ENCODE results near the gene EDEM1. TPM values are rescaled to one million over a fixed set of nuclear protein-coding genes. Genes with fewer than 3 reads are reported as not detected.

Gene EDEM1
- total RNA-seq, 1 experiment from 2014 or later, result 68.8 TPM

- no peak for DNase-seq
- Histone ChIP-seq H3K4me3 (ENCODE audit: low read length) (no peak overlapping the region), H3K4me1 (ENCODE audit: low read length) (peaks cover 56% of the 10 kb centered on the region), H3K36me3 (ENCODE audit: insufficient read depth, low read length) (peaks cover 47% of the 10 kb centered on the region), H3K9me2 (replicated peaks; ENCODE audit: insufficient read depth, low read length) (no peaks in the 10 kb centered on the region), H3K4me2 (ENCODE audit: low read depth, low read length, poor library complexity, severe bottlenecking) (no peak overlapping the region), H3K27me3 (ENCODE audit: low read length) (no peaks in the 10 kb centered on the region), H2AFZ (ENCODE audit: low read length) (no peak overlapping the region), H3K27ac (ENCODE audit: low read length) (peak overlapping the region; percentile 88), H3K79me2 (ENCODE audit: low read length) (peaks cover 84% of the 10 kb centered on the region), H3K9ac (ENCODE audit: low read length) (peak overlapping the region; percentile 42), H4K20me1 (ENCODE audit: insufficient read depth, low read depth, low read length) (0 out of 2 replicates have a peak, but pooled peaks cover 2% of the 10 kb centered on the region), H3K9me3 (ENCODE audit: low read length) (no peaks in the 10 kb centered on the region)
These were observed 9.5 kb downstream of the EDEM1 start for GRCh38 chr3:5197022-5197421.

GRCh38 chr3:5197470-5198312 lies 10.2 kb downstream of the EDEM1 start:
- Histone ChIP-seq H3K79me2 (ENCODE audit: low read length) (peaks cover 81% of the 10 kb centered on the region), H3K4me2 (ENCODE audit: low read depth, low read length, poor library complexity, severe bottlenecking) (no peak overlapping the region), H3K36me3 (ENCODE audit: insufficient read depth, low read length) (peaks cover 50% of the 10 kb centered on the region)

DNA sequence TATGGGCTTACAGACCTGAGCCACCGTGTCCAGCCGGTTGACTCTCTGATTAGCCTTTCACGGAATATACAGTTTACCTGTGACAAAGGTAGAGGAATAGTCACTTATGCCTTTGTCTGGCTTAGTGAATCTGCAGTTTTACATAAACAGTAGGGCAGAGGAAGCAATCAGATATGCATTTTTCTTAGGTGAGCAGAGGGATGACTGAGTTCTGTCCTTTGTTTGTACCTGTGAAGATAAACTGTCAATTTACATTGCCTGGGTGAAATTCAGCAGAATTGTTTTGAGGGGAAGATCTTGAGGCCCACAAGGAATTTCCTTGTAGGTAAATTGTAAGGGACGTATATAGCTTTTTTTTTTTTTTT lies 10.8 kb downstream of the EDEM1 start:
- H3K4me2 ChIP-seq (ENCODE audit: low read depth, low read length, poor library complexity, severe bottlenecking), result no peak overlapping the region
- H3K27me3 ChIP-seq (ENCODE audit: low read length), result no peaks in the 10 kb centered on the region
- no peak for DNase-seq
- H3K27ac ChIP-seq (ENCODE audit: low read length), result peak overlapping the region; percentile 88; the same call in 1 of the 2 replicates
- peaks cover 56% of the 10 kb centered on the region for H3K36me3 ChIP-seq (ENCODE audit: insufficient read depth, low read length)
- no peaks in the 10 kb centered on the region for H3K9me2 ChIP-seq (replicated peaks; ENCODE audit: insufficient read depth, low read length)
- H4K20me1 ChIP-seq (ENCODE audit: insufficient read depth, low read depth, low read length), result no peaks in the 10 kb centered on the region
- H2AFZ ChIP-seq (ENCODE audit: low read length), result no peak overlapping the region
- peaks cover 44% of the 10 kb centered on the region for H3K4me1 ChIP-seq (ENCODE audit: low read length)
- H3K4me3 ChIP-seq (ENCODE audit: low read length), result no peak overlapping the region
- H3K9me3 ChIP-seq (ENCODE audit: low read length), result no peaks in the 10 kb centered on the region
- peaks cover 80% of the 10 kb centered on the region for H3K79me2 ChIP-seq (ENCODE audit: low read length)
- no peak overlapping the region; the same call in 1 of the 2 replicates for H3K9ac ChIP-seq (ENCODE audit: low read length)

More at GRCh38 chr3:5197470-5198312, 10.2 kb downstream of the EDEM1 start:
- H3K27me3 ChIP-seq (ENCODE audit: low read length), result no peaks in the 10 kb centered on the region
- no peaks in the 10 kb centered on the region for H3K9me2 ChIP-seq (replicated peaks; ENCODE audit: insufficient read depth, low read length)
- no peak for DNase-seq
- H3K27ac ChIP-seq (ENCODE audit: low read length), result peak overlapping the region; percentile 88
- H3K9me3 ChIP-seq (ENCODE audit: low read length), result no peaks in the 10 kb centered on the region
- H4K20me1 ChIP-seq (ENCODE audit: insufficient read depth, low read depth, low read length), result no peaks in the 10 kb centered on the region
- H2AFZ ChIP-seq (ENCODE audit: low read length), result no peak overlapping the region
- peak overlapping the region; percentile 42 for H3K9ac ChIP-seq (ENCODE audit: low read length)
- H3K4me3 ChIP-seq (ENCODE audit: low read length), result no peak overlapping the region
- peaks cover 49% of the 10 kb centered on the region for H3K4me1 ChIP-seq (ENCODE audit: low read length)

DNA sequence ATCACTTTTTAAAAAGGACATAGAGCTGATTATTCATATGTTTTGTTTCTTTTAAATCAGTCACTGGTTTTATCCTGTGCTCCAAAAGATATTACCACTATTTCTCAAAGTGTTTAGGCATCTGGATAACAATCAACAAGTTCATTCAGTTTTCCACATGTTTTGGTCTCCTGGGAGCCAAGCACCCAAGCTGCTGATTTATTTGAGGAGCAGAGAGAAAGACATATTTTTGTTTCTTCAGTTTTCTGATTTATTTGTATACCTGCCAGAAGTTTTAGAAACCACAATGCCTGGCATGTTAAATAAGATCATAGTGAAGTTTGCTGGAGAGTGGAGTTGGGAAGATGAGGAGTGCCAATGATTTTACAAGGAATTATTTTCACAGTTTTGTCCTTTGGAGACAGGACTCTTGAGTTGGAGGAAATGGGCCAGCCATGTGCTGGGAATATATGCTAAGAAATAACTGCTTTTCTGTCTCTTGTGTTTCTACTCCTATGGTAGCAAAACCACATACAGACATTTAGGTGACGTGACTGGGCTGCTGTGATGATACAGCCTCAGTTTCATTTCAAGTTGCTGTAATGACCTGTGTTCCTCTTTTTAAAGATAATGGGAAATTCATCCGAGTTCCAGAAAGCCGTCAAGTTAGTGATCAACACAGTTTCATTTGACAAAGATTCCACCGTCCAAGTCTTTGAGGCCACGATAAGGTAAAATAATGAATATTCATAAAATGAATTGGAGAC lies 11.7 kb downstream of the EDEM1 start:
- H4K20me1 ChIP-seq (ENCODE audit: insufficient read depth, low read depth, low read length), result no peaks in the 10 kb centered on the region
- peak overlapping the region; percentile 19; the same call in 1 of the 2 replicates for H3K27ac ChIP-seq (ENCODE audit: low read length)
- H3K9ac ChIP-seq (ENCODE audit: low read length), result no peak overlapping the region
- peaks cover 74% of the 10 kb centered on the region for H3K79me2 ChIP-seq (ENCODE audit: low read length)
- H3K9me3 ChIP-seq (ENCODE audit: low read length), result no peaks in the 10 kb centered on the region
- no peaks in the 10 kb centered on the region for H3K27me3 ChIP-seq (ENCODE audit: low read length)
- DNase-seq, result no peak
- H3K4me1 ChIP-seq (ENCODE audit: low read length), result peaks cover 40% of the 10 kb centered on the region
- H3K36me3 ChIP-seq (ENCODE audit: insufficient read depth, low read length), result peaks cover 62% of the 10 kb centered on the region
- H3K4me2 ChIP-seq (ENCODE audit: low read depth, low read length, poor library complexity, severe bottlenecking), result no peak overlapping the region
- H3K9me2 ChIP-seq (replicated peaks; ENCODE audit: insufficient read depth, low read length), result no peaks in the 10 kb centered on the region
- no peak overlapping the region for H3K4me3 ChIP-seq (ENCODE audit: low read length)
- no peak overlapping the region for H2AFZ ChIP-seq (ENCODE audit: low read length)

- Histone ChIP-seq H3K4me1 (ENCODE audit: low read length) (peaks cover 21% of the 10 kb centered on the region), H3K9me2 (replicated peaks; ENCODE audit: insufficient read depth, low read length) (no peaks in the 10 kb centered on the region), H3K9me3 (ENCODE audit: low read length) (no peaks in the 10 kb centered on the region), H3K79me2 (ENCODE audit: low read length) (peaks cover 53% of the 10 kb centered on the region), H2AFZ (ENCODE audit: low read length) (no peak overlapping the region), H4K20me1 (ENCODE audit: insufficient read depth, low read depth, low read length) (no peaks in the 10 kb centered on the region), H3K4me2 (ENCODE audit: low read depth, low read length, poor library complexity, severe bottlenecking) (no peak overlapping the region), H3K9ac (ENCODE audit: low read length) (no peak overlapping the region), H3K4me3 (ENCODE audit: low read length) (no peak overlapping the region), H3K27ac (ENCODE audit: low read length) (no peak overlapping the region), H3K36me3 (ENCODE audit: insufficient read depth, low read length) (peaks cover 68% of the 10 kb centered on the region), H3K27me3 (ENCODE audit: low read length) (no peaks in the 10 kb centered on the region)
- DNase-seq, result no peak
These were observed 14.0 kb downstream of the EDEM1 start for GRCh38 chr3:5201536-5201935.

- Histone ChIP-seq H4K20me1 (ENCODE audit: insufficient read depth, low read depth, low read length) (no peaks in the 10 kb centered on the region), H3K36me3 (ENCODE audit: insufficient read depth, low read length) (peaks cover 68% of the 10 kb centered on the region), H3K4me3 (ENCODE audit: low read length) (no peak overlapping the region), H2AFZ (ENCODE audit: low read length) (no peak overlapping the region), H3K9me2 (replicated peaks; ENCODE audit: insufficient read depth, low read length) (no peaks in the 10 kb centered on the region), H3K4me2 (ENCODE audit: low read depth, low read length, poor library complexity, severe bottlenecking) (no peak overlapping the region), H3K9me3 (ENCODE audit: low read length) (no peaks in the 10 kb centered on the region), H3K27me3 (ENCODE audit: low read length) (no peaks in the 10 kb centered on the region), H3K27ac (ENCODE audit: low read length) (no peak overlapping the region), H3K4me1 (ENCODE audit: low read length) (peaks cover 14% of the 10 kb centered on the region), H3K79me2 (ENCODE audit: low read length) (peaks cover 46% of the 10 kb centered on the region), H3K9ac (ENCODE audit: low read length) (no peak overlapping the region)
- DNase-seq, result no peak
These were observed 14.7 kb downstream of the EDEM1 start for GRCh38 chr3:5202222-5202621.

DNA sequence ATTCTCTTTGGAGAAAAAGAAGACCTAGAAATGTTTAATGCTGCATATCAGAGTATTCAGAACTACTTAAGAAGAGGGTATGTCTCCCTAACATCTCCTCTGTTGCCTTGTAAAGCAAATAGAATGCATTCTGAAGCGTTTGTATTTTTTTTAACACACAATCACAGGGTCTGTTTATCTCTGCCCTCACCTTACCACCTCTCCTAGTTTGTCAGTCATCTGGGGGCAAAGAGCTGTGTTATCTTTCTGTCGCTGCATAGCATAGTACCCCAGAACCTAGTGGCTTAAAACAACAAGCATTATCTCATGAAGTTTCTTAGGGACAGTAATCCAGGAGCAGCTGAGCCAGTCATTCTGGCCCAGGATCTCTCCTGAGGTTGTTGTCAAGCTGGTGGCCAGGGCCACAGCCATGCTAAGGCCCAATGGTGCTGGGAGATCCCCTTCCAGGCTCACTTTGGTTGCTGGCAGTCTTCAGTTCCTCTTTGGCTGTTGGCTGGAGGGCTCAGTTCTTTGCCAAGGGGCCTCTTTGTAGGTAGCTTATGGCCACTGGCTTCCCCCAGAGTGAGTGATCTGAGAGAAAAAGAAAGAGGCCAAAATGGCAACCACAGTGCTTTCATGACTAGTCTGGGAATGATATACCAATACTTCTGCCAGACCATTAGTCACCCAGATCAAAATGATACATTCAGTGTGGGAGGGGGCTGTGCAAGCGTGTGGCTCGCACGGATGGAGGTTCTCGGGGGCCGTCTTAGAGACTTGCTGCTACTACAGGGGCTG lies 17.8 kb downstream of the EDEM1 start:
- DNase-seq, result no peak
- Histone ChIP-seq H3K27ac (ENCODE audit: low read length) (no peak overlapping the region), H4K20me1 (ENCODE audit: insufficient read depth, low read depth, low read length) (peaks cover 6% of the 10 kb centered on the region; the same call in 1 of the 2 replicates), H3K9me2 (replicated peaks; ENCODE audit: insufficient read depth, low read length) (no peaks in the 10 kb centered on the region), H2AFZ (ENCODE audit: low read length) (no peak overlapping the region), H3K4me3 (ENCODE audit: low read length) (no peak overlapping the region), H3K79me2 (ENCODE audit: low read length) (peaks cover 32% of the 10 kb centered on the region), H3K9ac (ENCODE audit: low read length) (no peak overlapping the region), H3K4me1 (ENCODE audit: low read length) (no peaks in the 10 kb centered on the region), H3K27me3 (ENCODE audit: low read length) (no peaks in the 10 kb centered on the region), H3K4me2 (ENCODE audit: low read depth, low read length, poor library complexity, severe bottlenecking) (no peak overlapping the region), H3K36me3 (ENCODE audit: insufficient read depth, low read length) (peaks cover 83% of the 10 kb centered on the region), H3K9me3 (ENCODE audit: low read length) (no peaks in the 10 kb centered on the region)
